Mammary epithelial cell (primary cell): ENCODE data around the gene TSPAN7.

Experiments
- CTCF ChIP-seq, 2 donors: IDR thresholded peaks in 1 of 2; conservative IDR thresholded peaks in 1 of 2; 2 replicates each; pipeline ENCODE4 v1.5.1; 2011 to 2012; ENCODE audit warnings: inconsistent platforms in 2 of 2, low read length in 2 of 2, mild to moderate bottlenecking in 2 of 2, control low read depth in 1 of 2, low read depth in 1 of 2; ENCODE audit not compliant: insufficient read depth in 1 of 2; ENCODE audit errors: extremely low read depth in 1 of 2
- EZH2 ChIP-seq: IDR thresholded peaks from 2 replicates; pipeline ENCODE4 v1.6.1; 2012; ENCODE audit warnings: low read length, inconsistent platforms, borderline replicate concordance

GRCh38 chrX:38636949-38637819, 75.8 kb downstream of the TSPAN7 start:
- no peak for TF ChIP-seq CTCF (conservative IDR thresholded peaks at IDR 0.05 in 1 of 2, IDR thresholded peaks at IDR 0.05 in 1 of 2; ENCODE audit: extremely low read depth in 1 of 2, insufficient read depth in 1 of 2, low read depth in 1 of 2, low read length in 2 of 2)
- TF ChIP-seq EZH2 = no peak
